PC-3 (cell line): ENCODE data around the gene SLC7A1. TPM values are rescaled to one million over a fixed set of nuclear protein-coding genes. Genes with fewer than 3 reads are reported as not detected.

Experiments used
- ATAC-seq: fragments of 200-7000 bp; cut with Tn5 transposase; 2 replicates; pipeline ENCODE4 v1.9.1; 2020; ENCODE audit warnings: mild to moderate bottlenecking, moderate library complexity
- BruUV-seq: library from RNA; stranded (reverse); fragments of 400-500 nt; replicated peaks from 2 replicates; lab custom pipeline; 2021; lab: Mats Ljungman, UMichigan
- CTCF ChIA-PET: fragments of 300-600 bp; sonication (Branson Sonifier 250); formaldehyde crosslinking; loops from one replicate; lab custom pipeline; 2022; ENCODE audit warnings: antibody characterized with exemption; lab: Charles Lee
- POLR2A ChIA-PET: fragments of 300-600 bp; sonication (Branson Sonifier 250); formaldehyde crosslinking; loops from one replicate; lab custom pipeline; 2022; ENCODE audit warnings: antibody characterized with exemption; ENCODE audit not compliant: unreplicated experiment; lab: Charles Lee
- DNase-seq: peaks from one replicate; pipeline ENCODE4 v3.0.0-alpha.2; 2015
- H2AFZ ChIP-seq: fragments of 300-600 bp; sonication (generic); 2 replicates; pipeline ENCODE4 v1.6.0; 2016; ENCODE audit warnings: antibody characterized with exemption, low read length
- H3F3A ChIP-seq: fragments of 300-600 bp; sonication (generic); one replicate; pipeline ENCODE4 v1.6.0; 2017; ENCODE audit warnings: antibody characterized with exemption, low read length, control low read depth, mild to moderate bottlenecking; ENCODE audit not compliant: unreplicated experiment
- H3K27ac ChIP-seq: fragments of 300-600 bp; sonication (generic); 2 replicates; pipeline ENCODE4 v1.5.1; 2016; ENCODE audit warnings: mild to moderate bottlenecking, low read length
- H3K27me3 ChIP-seq: fragments of 300-600 bp; sonication (generic); 2 replicates; pipeline ENCODE4 v1.6.1; 2016; ENCODE audit warnings: low read length, mixed read lengths
- H3K36me3 ChIP-seq: fragments of 300-600 bp; sonication (generic); 2 replicates; pipeline ENCODE4 v1.6.1; 2016; ENCODE audit warnings: low read depth, mixed run types, low read length, mixed read lengths
- H3K4me1 ChIP-seq: fragments of 300-600 bp; sonication (generic); 2 replicates; pipeline ENCODE4 v1.5.1; 2016; ENCODE audit warnings: low read length; ENCODE audit not compliant: insufficient read depth
- H3K4me2 ChIP-seq: fragments of 300-600 bp; sonication (generic); 2 replicates; pipeline ENCODE4 v1.6.0; 2016; ENCODE audit warnings: low read length
- H3K4me3 ChIP-seq: fragments of 300-600 bp; sonication (generic); 2 replicates; pipeline ENCODE4 v1.5.1; 2016; ENCODE audit warnings: mild to moderate bottlenecking, low read length, mixed read lengths
- H3K79me2 ChIP-seq: fragments of 300-600 bp; sonication (generic); 2 replicates; pipeline ENCODE4 v1.6.1; 2017; ENCODE audit warnings: low read length, mixed read lengths
- H3K9ac ChIP-seq: fragments of 300-600 bp; sonication (generic); 2 replicates; pipeline ENCODE4 v1.6.0; 2016; ENCODE audit warnings: mild to moderate bottlenecking, low read length
- H3K9me2 ChIP-seq: fragments of 300-600 bp; sonication (generic); replicated peaks from 2 replicates; pipeline ENCODE4 v1.6.1; 2016; ENCODE audit warnings: mixed run types, low read length, mixed read lengths
- H3K9me3 ChIP-seq: fragments of 300-600 bp; sonication (generic); 2 replicates; pipeline ENCODE4 v1.6.1; 2016; ENCODE audit warnings: low read length, mixed read lengths
- H4K20me1 ChIP-seq: fragments of 300-600 bp; sonication (generic); 2 replicates; pipeline ENCODE4 v1.6.1; 2016; ENCODE audit warnings: low read length, mixed read lengths
- CTCF ChIP-seq: fragments of 300-600 bp; sonication (generic); conservative IDR thresholded peaks from 2 replicates; pipeline ENCODE4 v1.5.1; 2017; ENCODE audit warnings: antibody characterized with exemption, low read depth, mild to moderate bottlenecking, low read length
- EZH2 ChIP-seq: fragments of 300-600 bp; sonication (generic); IDR thresholded peaks from one replicate; pipeline ENCODE4 v1.6.1; 2017; ENCODE audit warnings: antibody characterized with exemption, mild to moderate bottlenecking, low read length; ENCODE audit not compliant: unreplicated experiment
- EZH2phosphoT487 ChIP-seq: fragments of 300-600 bp; sonication (generic); IDR thresholded peaks from 2 replicates; pipeline ENCODE4 v1.6.1; 2018; ENCODE audit warnings: mild to moderate bottlenecking, antibody characterized with exemption, low read length, borderline replicate concordance
- intact Hi-C: fragments of 100-400 bp; cut with micrococcal nuclease; formaldehyde crosslinking; loops from 2 replicates; pipeline ENCODE4 v1.9.0; 2023
- total RNA-seq: library from RNA; depleted of rRNA; stranded (reverse); fragments of >200 nt; gene quantifications from 2 replicates; pipeline ENCODE4 v1.2.3, GENCODE V29; 2014

Gene SLC7A1
- total RNA-seq, 1 experiment from 2014 or later = 19.5 TPM

DNA sequence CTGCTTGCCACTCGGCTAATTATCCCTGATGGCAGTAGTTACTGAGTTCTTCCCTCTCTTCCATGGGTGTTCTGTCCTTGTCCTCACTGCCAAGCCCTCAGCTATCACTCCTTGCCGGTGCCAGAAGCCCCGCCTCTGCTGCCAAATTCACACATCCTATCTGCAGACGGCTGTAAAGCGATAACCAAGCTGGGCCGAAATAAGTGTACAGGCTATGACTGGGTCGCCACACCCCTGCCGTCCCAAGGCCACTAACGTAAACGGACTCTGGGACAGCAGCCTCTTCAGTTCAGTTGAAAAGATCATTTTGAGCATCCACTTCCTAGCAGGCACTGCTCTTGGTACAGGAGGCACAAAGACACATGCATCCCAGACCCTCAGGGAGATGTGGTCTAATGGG is 13.3 kb downstream of the SLC7A1 start:
- 0 out of 2 replicates have a peak, but pooled peaks cover 3% of the 10 kb centered on the region for H3K36me3 ChIP-seq
- H3F3A ChIP-seq = no peaks in the 10 kb centered on the region
- H3K9ac ChIP-seq = no peak overlapping the region
- ChIA-PET POLR2A (no interaction called here), CTCF (no interaction called here)
- intact Hi-C loops = no loop called here
- BruUV-seq = no TSS peak
- peaks cover 100% of the 10 kb centered on the region for H3K79me2 ChIP-seq
- H3K27me3 ChIP-seq = no peaks in the 10 kb centered on the region
- H3K9me3 ChIP-seq = no peaks in the 10 kb centered on the region
- H3K4me3 ChIP-seq = no peak overlapping the region
- H4K20me1 ChIP-seq = peaks cover 67% of the 10 kb centered on the region
- ATAC-seq = no peak
- TF ChIP-seq EZH2phosphoT487 (no peak), CTCF (no peak), EZH2 (no peak)
- H3K4me1 ChIP-seq = peaks cover 19% of the 10 kb centered on the region
- H3K9me2 ChIP-seq = no peaks in the 10 kb centered on the region
- H2AFZ ChIP-seq = no peak overlapping the region
- DNase-seq = no peak
- no peak overlapping the region for H3K27ac ChIP-seq
- no peak overlapping the region for H3K4me2 ChIP-seq

DNA sequence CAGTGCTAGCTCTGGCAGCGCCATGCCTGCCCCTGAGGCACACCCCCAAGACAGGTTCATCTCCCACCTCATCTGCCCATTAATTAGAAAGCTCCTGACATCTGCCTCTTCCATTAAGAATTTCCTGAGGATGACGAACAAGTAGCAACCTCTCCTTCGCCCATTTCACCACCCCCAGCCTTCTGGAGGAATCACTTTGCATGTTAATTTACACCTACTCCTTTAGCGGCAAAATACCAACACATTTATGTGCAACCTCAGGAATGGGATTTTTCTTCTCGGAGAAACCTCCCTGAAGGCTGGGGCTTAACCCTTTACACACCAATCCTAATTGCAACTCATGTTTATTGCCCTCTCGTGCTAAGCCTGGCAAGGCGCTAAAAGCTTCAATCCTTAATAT is 13.8 kb downstream of the SLC7A1 start:
- Histone ChIP-seq H3K4me2 (no peak overlapping the region), H3K27ac (no peak overlapping the region), H3K79me2 (peaks cover 100% of the 10 kb centered on the region), H3K4me1 (peaks cover 22% of the 10 kb centered on the region), H2AFZ (no peak overlapping the region), H3K36me3 (no peaks in the 10 kb centered on the region), H3K9me3 (no peaks in the 10 kb centered on the region), H3K9ac (no peak overlapping the region), H3K9me2 (no peaks in the 10 kb centered on the region), H3K27me3 (no peaks in the 10 kb centered on the region), H4K20me1 (peaks cover 66% of the 10 kb centered on the region), H3K4me3 (no peak overlapping the region), H3F3A (no peaks in the 10 kb centered on the region)
- ChIA-PET CTCF (no interaction called here), POLR2A (no interaction called here)
- intact Hi-C loops = no loop called here
- DNase-seq = no peak
- no TSS peak for BruUV-seq
- no peak for ATAC-seq
- TF ChIP-seq EZH2 (no peak), EZH2phosphoT487 (no peak), CTCF (no peak)

DNA sequence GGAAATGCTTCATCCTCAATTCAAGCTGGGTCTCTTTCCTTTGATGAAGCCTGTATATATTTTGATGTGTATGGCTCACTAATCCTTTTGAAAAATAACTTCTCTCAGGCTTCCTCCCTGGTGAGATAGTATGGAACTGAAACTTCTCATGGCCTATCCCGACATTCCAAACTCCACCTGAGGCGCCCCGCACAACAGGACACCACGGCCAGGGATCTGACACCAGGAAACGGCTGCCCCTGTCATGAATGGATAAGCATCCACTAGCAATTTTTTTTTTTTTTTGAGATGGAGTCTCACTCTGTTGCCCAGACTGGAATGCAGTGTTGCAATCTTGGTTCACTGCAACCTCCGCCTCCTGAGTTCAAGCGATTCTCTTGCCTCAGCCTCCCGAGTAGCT is 16.4 kb downstream of the SLC7A1 start:
- Histone ChIP-seq H3K36me3 (no peaks in the 10 kb centered on the region), H3F3A (no peaks in the 10 kb centered on the region), H3K79me2 (peaks cover 100% of the 10 kb centered on the region), H3K9me3 (no peaks in the 10 kb centered on the region), H3K27ac (no peak overlapping the region), H3K4me3 (no peak overlapping the region), H3K9me2 (no peaks in the 10 kb centered on the region), H3K4me1 (peaks cover 22% of the 10 kb centered on the region), H3K27me3 (no peaks in the 10 kb centered on the region), H4K20me1 (peaks cover 51% of the 10 kb centered on the region), H2AFZ (no peak overlapping the region), H3K4me2 (no peak overlapping the region), H3K9ac (no peak overlapping the region)
- ATAC-seq (no peak), DNase-seq (no peak)
- BruUV-seq = no TSS peak
- POLR2A ChIA-PET = no interaction called here
- TF ChIP-seq CTCF (no peak), EZH2phosphoT487 (no peak), EZH2 (no peak)
- CTCF ChIA-PET = no interaction called here
- intact Hi-C loops = no loop called here
